Kasumi-1 (cell line): ENCODE results near the gene POU6F2.

ENCODE experiments used
- DNase-seq, 2 experiments: peaks; one replicate each; lab custom pipeline; 2025; lab: John Stamatoyannopoulos, UW

The POU6F2 gene

DNA sequence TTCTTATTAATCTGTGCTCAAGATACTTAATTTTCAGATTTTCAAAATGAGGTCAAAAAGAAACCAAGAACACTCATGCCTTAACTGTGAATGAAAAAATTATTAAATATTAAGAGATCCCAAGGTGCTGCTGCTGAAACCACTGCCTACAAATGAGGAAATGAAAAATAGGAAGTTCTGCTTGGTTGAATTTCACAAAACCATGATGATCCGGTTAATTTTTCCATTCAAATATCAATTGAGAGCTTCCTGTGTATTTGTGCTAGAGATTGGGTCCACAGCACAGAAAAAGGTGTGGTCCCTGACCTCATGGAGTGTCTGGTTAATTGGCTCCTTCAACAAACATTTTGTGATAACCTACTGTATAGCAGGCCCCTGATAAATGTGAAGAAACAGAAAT is 455.8 kb downstream of the POU6F2 start:
- DNase-seq = peak; percentile 48 to 62

DNA sequence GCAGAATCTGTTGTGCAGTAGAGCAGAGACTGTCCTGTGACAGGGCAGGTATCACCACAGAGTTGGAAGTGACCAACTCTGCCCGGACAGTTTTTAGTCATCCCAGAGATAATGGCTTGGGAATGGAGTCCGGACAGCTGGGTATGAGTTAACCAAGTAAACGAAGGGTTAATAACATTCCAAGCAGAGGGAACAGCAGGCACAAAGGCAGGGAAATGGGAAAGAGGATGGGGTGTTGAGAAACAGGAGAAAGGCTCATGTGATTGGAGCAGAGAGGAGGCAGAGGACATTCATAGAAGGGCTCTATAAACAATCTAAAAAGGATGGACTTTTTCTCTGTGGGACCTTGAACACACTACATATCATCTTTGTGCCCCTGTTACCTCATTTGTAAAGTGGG is 456.3 kb downstream of the POU6F2 start:
- no peak for DNase-seq

DNA sequence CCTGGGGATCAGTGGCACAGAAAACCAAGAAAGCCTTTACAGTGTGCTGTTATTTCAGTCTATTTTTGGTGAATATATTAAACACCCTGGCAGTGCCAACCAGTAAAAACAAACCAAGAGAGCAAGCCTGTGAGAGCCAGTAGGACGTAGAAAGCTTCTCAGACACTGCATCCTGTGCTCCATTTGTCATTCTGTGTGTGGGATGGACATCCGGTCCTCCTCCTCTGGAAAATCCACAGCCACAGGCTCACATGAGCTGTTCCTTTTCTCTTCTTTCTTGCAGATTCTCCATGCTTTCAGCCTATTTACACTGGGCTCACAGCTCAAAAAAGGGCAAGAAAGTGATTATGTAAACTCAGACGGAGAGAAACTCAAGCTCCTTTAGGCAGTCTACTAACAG is 468.8 kb downstream of the POU6F2 start:
- no peak for DNase-seq

DNA sequence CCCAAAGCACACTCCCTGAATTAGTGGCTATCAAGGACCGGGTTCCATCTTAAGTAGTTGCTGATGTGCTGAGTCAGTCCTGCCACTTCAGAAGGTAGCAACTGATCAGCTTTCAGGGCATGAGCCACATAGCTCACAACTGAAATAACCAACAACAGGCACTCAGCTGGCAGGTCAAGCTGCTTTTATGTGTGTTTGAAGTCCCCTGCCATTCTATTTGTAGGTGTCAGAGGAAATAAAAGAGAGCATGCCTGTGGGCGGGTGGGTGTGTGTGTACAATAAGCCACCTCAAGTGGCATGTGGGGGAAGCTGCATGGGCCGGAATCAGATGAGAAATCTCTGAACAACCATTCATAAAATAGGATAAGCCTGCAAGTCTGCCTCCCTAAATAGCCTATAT is 474.2 kb downstream of the POU6F2 start:
- no peak for DNase-seq

DNA sequence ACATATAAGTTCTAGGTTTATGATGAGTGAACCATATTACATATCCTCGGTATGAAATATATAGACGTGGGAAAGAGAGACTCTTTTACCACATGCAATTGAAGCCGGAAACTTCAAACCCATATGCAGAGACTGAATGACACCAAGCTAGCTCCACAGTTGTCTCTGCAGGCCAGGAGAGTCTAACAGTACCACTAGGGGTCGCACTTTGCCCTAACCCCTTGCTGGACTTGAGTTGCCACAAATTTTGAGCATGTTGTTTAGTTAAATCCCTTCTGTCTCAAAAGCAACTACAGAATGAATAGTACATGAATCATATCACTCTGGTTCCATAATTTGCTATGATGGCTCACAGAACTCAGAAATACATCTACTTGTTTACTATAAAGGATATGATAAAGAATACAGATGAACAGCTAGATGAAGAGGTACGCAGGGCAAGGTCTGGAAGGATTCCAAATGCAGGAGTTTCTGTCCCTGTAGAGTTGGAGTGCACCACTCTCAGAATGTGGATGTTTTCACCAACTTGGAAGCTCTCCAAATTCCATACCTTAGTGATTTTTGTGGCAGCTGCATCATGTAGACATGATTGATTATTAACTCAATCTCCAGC is 476.1 kb downstream of the POU6F2 start:
- DNase-seq = peak; percentile 79 to 87

- DNase-seq = no peak
Measured at GRCh38 chr7:39458061-39458745, 480.5 kb downstream of the POU6F2 start.

DNA sequence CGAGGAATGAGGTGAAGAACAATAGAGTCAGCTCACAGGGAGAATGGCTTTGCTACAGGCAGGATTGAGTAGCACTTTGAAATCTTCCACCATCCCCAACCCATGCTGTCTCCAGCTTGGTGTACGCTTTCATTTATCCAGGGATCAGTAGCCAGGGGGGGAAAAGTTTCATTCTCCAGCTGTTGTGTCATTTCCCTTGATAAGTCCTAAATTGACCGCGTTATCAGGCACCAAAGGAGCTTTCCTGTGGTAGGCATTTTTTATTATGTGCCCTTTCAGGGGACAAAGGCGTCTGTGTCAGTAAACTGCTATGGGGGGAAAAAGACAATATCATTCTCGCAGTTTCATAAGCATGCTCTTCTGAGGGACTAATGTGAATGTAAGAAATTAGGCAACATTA is 481.9 kb downstream of the POU6F2 start:
- no peak for DNase-seq

GRCh38 chr7:39460486-39460885 is 482.8 kb downstream of the POU6F2 start:
- DNase-seq = no peak

DNA sequence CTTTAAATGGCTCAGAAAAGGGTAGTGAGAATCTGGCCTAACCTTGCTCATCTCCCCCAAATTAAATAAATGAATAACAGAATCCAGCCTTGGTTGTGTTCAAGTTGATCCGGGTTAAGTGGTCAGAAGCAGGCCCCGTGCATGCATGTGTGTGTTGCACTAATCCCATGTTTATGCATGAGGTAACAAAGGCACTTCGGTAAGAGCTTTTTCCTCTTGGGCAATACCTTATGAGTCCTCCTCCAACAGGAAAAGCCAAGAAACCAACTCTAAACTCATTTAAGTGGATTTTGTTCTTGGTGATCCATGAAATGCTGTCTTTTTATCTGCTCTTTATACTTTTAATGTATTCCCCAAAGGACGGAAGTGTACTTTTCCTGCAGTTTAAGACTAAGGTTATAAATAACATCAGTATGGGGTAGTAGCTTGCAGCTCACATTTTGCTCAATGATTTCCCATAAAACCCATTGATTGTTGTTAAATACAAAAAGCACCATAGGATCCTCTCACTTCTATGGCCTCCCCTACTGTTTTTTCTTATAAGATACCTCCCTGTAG is 483.6 kb downstream of the POU6F2 start:
- DNase-seq = no peak

GRCh38 chr7:39463252-39463651 is 485.5 kb downstream of the POU6F2 start:
- no peak for DNase-seq

- DNase-seq = no peak
Measured at GRCh38 chr7:39464350-39465054, 486.8 kb downstream of the POU6F2 start.

DNA sequence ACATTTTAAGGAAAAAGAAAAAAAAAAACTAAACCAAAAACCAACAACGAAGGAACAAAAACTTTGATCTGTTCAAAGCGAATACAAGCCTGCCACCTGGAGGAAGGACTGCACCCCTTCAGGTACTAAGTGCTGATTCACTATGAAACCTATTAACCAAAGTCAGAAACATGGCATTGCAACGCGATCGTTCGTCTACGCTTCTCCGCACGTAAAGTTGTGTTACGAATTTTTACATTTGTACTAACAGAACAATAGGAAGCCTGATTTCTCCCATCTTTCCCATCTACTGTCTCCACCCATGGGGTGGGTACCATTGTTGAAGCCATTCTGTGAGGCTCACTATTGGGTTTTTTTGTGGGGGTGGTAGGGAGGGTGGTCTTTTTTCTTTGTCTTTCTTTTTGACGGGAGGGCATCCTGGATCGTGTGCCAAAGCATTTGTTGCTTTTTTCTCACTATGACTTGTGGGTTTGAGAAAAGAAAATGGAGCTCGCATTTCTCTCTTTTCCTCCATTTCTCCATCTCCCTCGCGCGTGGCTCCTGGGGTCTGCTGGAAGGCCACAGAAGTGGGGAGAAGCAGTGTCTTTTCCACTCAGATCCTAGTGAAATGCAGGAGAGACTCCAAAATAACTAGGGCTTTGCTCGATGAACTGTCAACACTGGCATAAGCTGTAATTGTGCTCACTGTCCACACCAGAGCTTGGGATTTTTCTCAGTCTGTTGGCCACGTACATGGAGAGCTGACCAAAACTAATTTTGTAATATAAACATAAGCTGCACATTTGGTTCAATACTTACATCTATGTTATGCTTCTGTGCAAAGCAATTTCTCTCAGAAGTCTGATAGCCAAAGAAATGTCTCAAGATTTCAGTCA is 487.6 kb downstream of the POU6F2 start:
- peak; percentile 65 to 68 for DNase-seq

- DNase-seq = no peak
Measured at GRCh38 chr7:39468261-39468660, 490.6 kb downstream of the POU6F2 start.

DNA sequence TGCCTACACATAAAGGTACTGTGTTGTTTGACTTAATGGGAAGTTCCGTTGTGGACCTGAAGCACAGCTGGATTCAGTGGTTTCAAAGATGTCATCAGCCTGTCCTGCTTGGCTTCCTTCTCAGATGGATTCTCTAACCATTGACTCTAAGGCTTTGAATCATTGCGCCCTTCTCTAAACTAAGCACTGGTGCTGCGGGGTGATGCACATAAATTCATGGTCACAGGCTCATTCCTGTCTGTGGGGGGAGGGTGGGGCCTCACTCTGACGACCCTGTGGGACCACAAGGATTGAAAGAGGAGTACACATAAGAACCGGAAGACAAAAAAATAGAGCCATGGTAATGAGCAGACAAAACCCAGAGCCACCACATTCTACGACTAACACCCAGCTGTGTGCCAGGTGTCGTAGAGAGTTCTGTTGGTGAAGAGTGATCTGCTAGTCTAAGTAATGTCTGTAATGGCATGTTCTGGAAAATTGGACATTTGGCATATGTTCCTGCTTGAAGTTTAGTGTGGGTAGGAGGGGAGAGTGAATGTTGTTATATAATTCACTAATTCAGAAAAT is 491.2 kb downstream of the POU6F2 start:
- no peak for DNase-seq

DNA sequence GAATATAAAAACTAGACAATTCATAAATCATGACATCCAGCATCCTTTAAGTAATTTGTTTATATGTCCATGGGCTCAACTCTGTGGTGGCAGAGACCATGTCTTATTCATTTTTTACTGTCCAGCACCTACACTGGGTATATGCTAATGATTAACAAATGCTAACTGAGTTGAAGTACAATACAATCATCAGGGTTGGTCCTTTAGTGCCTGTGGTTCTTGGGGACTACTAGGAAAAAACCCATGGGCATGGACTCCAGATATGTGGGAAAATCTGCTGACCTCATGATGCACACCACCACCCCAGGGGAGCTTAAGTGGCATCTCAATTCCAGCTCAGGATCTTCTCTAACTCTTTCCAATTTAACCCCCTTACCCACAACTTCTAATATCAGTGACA is 503.2 kb downstream of the POU6F2 start:
- DNase-seq = no peak

DNA sequence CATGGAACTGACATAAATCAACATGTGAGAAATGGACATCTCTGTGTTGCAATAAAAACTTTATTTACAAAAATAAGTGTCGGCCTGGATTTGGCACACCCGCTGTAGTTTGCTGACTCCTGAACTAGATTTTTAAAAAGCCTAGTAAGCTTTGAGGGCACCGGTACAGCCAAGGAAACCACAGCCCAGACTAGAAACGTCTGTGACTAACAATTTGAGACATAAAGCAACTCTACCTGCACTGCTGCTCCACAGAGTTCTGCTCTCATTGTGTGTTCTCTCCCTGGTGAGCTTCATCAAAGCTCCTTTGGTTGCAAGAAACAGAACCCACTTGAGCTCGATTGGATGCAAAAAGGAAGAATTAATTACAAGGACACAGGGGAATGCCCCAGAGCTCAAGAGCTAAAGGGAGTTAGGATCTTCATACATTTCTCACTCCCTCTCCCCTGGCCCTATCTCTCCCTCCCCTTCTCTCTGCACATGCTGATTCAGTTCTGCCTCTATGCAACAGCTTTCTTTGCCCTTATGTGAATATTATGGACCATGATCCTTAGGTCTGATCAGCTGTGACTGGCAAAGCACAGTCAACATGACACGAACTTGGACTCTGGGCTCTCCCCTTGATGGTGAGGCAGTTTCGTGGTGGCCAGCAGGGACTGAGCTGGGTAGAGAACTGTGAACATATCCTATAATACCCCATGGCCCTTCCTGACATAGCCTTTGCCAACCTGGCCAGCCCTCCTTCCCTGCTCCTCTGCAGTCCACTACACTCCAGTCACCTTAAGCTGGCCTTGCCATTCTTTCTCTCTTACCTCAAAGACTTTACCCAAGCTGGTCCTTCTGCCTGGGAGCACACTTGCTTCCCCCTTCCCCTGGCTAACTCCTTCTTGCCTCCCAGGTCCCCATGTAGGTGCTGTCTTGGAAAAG is 511.0 kb downstream of the POU6F2 start:
- DNase-seq = no peak

GRCh38 chr7:39490296-39490695 is 512.6 kb downstream of the POU6F2 start:
- no peak for DNase-seq

- DNase-seq = no peak
Measured at GRCh38 chr7:39493934-39494333, 516.2 kb downstream of the POU6F2 start.

DNA sequence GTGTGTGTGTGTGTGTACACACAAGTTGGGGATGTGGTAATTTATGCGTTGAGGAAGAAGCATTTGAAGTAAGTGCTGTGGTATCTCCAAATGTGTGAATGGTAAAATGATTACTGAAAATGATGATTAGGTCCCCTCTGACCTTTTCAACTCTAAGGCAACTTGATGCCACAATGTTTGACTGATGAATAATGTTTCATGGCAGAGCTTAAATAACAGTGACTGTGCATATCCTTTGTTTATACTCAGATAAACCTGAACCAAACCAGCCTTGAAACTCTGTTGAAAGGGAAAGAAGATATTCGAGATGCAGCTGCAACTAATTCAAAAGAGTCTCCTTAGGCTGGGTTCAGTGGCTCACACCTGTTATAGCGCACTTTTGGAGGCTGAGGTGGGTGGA is 523.6 kb downstream of the POU6F2 start:
- no peak for DNase-seq

GRCh38 chr7:39504963-39505362 is 527.3 kb downstream of the POU6F2 start:
- DNase-seq = no peak
